SK-N-MC (cell line): ENCODE results near the gene CMC4.

Source experiments
- DNase-seq: peaks from one replicate; pipeline ENCODE4 v3.0.0-alpha.2; 2011; ENCODE audit warnings: low read depth, low spot score
- H3K27ac ChIP-seq: fragments of 200-600 bp; sonication (generic); 2 replicates; pipeline ENCODE4 v1.5.1; 2016; ENCODE audit warnings: mixed run types
- H3K36me3 ChIP-seq: fragments of 200-600 bp; sonication (generic); 2 replicates; pipeline ENCODE4 v1.6.1; 2017; ENCODE audit warnings: antibody characterized with exemption, low read length, mixed read lengths; ENCODE audit not compliant: insufficient read depth
- H3K4me3 ChIP-seq: fragments of 200-600 bp; sonication (generic); 2 replicates; pipeline ENCODE4 v1.5.1; 2016
- H3K9ac ChIP-seq: fragments of 200-600 bp; sonication (generic); 2 replicates; pipeline ENCODE4 v1.8.0; 2017; ENCODE audit warnings: mixed run types, mixed read lengths; ENCODE audit not compliant: insufficient read length
- H3K9me3 ChIP-seq: fragments of 200-600 bp; sonication (generic); 2 replicates; pipeline ENCODE4 v1.6.1; 2017; ENCODE audit warnings: low read depth, mild to moderate bottlenecking, antibody characterized with exemption, low read length, moderate library complexity, mixed read lengths
- EZH2 ChIP-seq: fragments of 200-600 bp; sonication (generic); IDR thresholded peaks from one replicate; pipeline ENCODE4 v1.6.1; 2017; ENCODE audit warnings: antibody characterized with exemption
- FOXP2 ChIP-seq: optimal IDR thresholded peaks from 2 replicates; pipeline ENCODE3; 2011; ENCODE audit warnings: mild to moderate bottlenecking, moderate library complexity; ENCODE audit not compliant: insufficient read depth; ENCODE audit errors: extremely low read length, control extremely low read depth
- POLR2AphosphoS5 ChIP-seq: IDR thresholded peaks from 2 replicates; pipeline ENCODE4 v1.6.1; 2012; ENCODE audit warnings: mild to moderate bottlenecking, low read depth, low read length, borderline replicate concordance

The CMC4 gene

GRCh38 chrX:155086202-155086840 is 15.4 kb upstream of the CMC4 start:
- Histone ChIP-seq H3K9ac (no peak overlapping the region), H3K27ac (no peak overlapping the region), H3K36me3 (peaks cover 3% of the 10 kb centered on the region; the same call in 1 of the 2 replicates), H3K9me3 (no peaks in the 10 kb centered on the region), H3K4me3 (no peak overlapping the region)
- TF ChIP-seq EZH2 (no peak), POLR2AphosphoS5 (no peak), FOXP2 (no peak)
- DNase-seq = no peak

- H3K9me3 ChIP-seq = no peaks in the 10 kb centered on the region
- DNase-seq = no peak
- no peak overlapping the region for H3K27ac ChIP-seq
- peak overlapping the region; percentile 85 for H3K4me3 ChIP-seq
- H3K36me3 ChIP-seq = peaks cover 10% of the 10 kb centered on the region; the same call in 1 of the 2 replicates
- TF ChIP-seq FOXP2 = no peak
- TF ChIP-seq EZH2 = no peak
- no peak for TF ChIP-seq POLR2AphosphoS5
- peak overlapping the region; percentile 83 for H3K9ac ChIP-seq
These were observed 851 bp upstream of the CMC4 start for GRCh38 chrX:155071694-155072280.

- H3K36me3 ChIP-seq = peaks cover 8% of the 10 kb centered on the region; the same call in 1 of the 2 replicates
- no peak overlapping the region for H3K27ac ChIP-seq
- H3K4me3 ChIP-seq = peak overlapping the region; percentile 86
- no peak for DNase-seq
- H3K9me3 ChIP-seq = no peaks in the 10 kb centered on the region
- TF ChIP-seq FOXP2 (no peak), EZH2 (no peak), POLR2AphosphoS5 (no peak)
- H3K9ac ChIP-seq = peak overlapping the region; percentile 75
These were observed 317 bp downstream of the CMC4 start for GRCh38 chrX:155070663-155070974.

GRCh38 chrX:155070038-155070437 is 898 bp downstream of the CMC4 start:
- no peaks in the 10 kb centered on the region for H3K9me3 ChIP-seq
- H3K36me3 ChIP-seq = 0 out of 2 replicates have a peak, but pooled peaks cover 3% of the 10 kb centered on the region
- H3K4me3 ChIP-seq = peak overlapping the region; percentile 86
- DNase-seq = no peak
- peak overlapping the region; percentile 75 for H3K9ac ChIP-seq
- TF ChIP-seq FOXP2 (no peak), POLR2AphosphoS5 (no peak), EZH2 (no peak)
- H3K27ac ChIP-seq = no peak overlapping the region

GRCh38 chrX:155069414-155069813 is 1.5 kb downstream of the CMC4 start:
- TF ChIP-seq POLR2AphosphoS5 = no peak
- no peak for TF ChIP-seq FOXP2
- TF ChIP-seq EZH2 = no peak

GRCh38 chrX:155068165-155068564 is 2.8 kb downstream of the CMC4 start:
- Histone ChIP-seq H3K27ac (no peak overlapping the region), H3K9me3 (no peaks in the 10 kb centered on the region), H3K9ac (no peak overlapping the region), H3K36me3 (no peaks in the 10 kb centered on the region), H3K4me3 (no peak overlapping the region)
- no peak for TF ChIP-seq POLR2AphosphoS5
- DNase-seq = no peak

More at GRCh38 chrX:155069414-155069813, 1.5 kb downstream of the CMC4 start:
- Histone ChIP-seq H3K9me3 (no peaks in the 10 kb centered on the region), H3K4me3 (peak overlapping the region; percentile 86), H3K9ac (no peak overlapping the region), H3K27ac (no peak overlapping the region), H3K36me3 (0 out of 2 replicates have a peak, but pooled peaks cover 3% of the 10 kb centered on the region)
- DNase-seq = no peak

- Histone ChIP-seq H3K9me3 (no peaks in the 10 kb centered on the region), H3K36me3 (no peaks in the 10 kb centered on the region; the same call in 1 of the 2 replicates), H3K4me3 (0 out of 2 replicates have a peak overlapping the region, but pooled peaks have one; percentile 17), H3K9ac (no peak overlapping the region), H3K27ac (peak overlapping the region; percentile 37; the same call in 1 of the 2 replicates)
- TF ChIP-seq EZH2 = no peak
- TF ChIP-seq FOXP2 = no peak
- no peak for TF ChIP-seq POLR2AphosphoS5
- no peak for DNase-seq
These were observed 5.8 kb downstream of the CMC4 start for GRCh38 chrX:155065035-155065734.

- Histone ChIP-seq H3K4me3 (no peak overlapping the region), H3K9ac (no peak overlapping the region), H3K27ac (no peak overlapping the region), H3K36me3 (no peaks in the 10 kb centered on the region; the same call in 1 of the 2 replicates), H3K9me3 (no peaks in the 10 kb centered on the region)
- no peak for DNase-seq
- TF ChIP-seq POLR2AphosphoS5 = no peak
- no peak for TF ChIP-seq EZH2
- no peak for TF ChIP-seq FOXP2
These were observed 9.2 kb downstream of the CMC4 start for GRCh38 chrX:155061760-155062159.
